Ishikawa (cell line): ENCODE data around the gene PTPN22.
A peak's percentile ranks its signal among the peaks of the same experiment; 100 is the strongest.

Experiments
- CEBPB ChIP-seq: IDR thresholded peaks from 2 replicates; pipeline ENCODE4 v1.6.1; 2012
- CREB1 ChIP-seq: IDR thresholded peaks from 2 replicates; pipeline ENCODE4 v1.6.1; 2012; ENCODE audit warnings: low read depth
- EGR1 ChIP-seq: IDR thresholded peaks from 2 replicates; pipeline ENCODE4 v1.6.1; 2012
- EP300 ChIP-seq: IDR thresholded peaks from 2 replicates; pipeline ENCODE4 v1.6.1; 2012; ENCODE audit warnings: borderline replicate concordance
- FOXM1 ChIP-seq: IDR thresholded peaks from 2 replicates; pipeline ENCODE4 v1.6.1; 2012; ENCODE audit warnings: low read depth, borderline replicate concordance
- NFIC ChIP-seq: IDR thresholded peaks from 2 replicates; pipeline ENCODE4 v1.6.1; 2012
- RAD21 ChIP-seq: IDR thresholded peaks from 2 replicates; pipeline ENCODE4 v1.6.1; 2012; ENCODE audit warnings: low read depth
- TAF1 ChIP-seq: IDR thresholded peaks from 2 replicates; pipeline ENCODE4 v1.6.1; 2012; ENCODE audit warnings: low read depth, mild to moderate bottlenecking
- TCF12 ChIP-seq: IDR thresholded peaks from 2 replicates; pipeline ENCODE4 v1.6.1; 2012; ENCODE audit warnings: low read depth
- TEAD4 ChIP-seq: IDR thresholded peaks from 2 replicates; pipeline ENCODE4 v1.6.1; 2012
- YY1 ChIP-seq: IDR thresholded peaks from 2 replicates; pipeline ENCODE4 v1.6.1; 2012; ENCODE audit warnings: low read depth
- ZBTB7A ChIP-seq: IDR thresholded peaks from 2 replicates; pipeline ENCODE4 v1.6.1; 2012; ENCODE audit warnings: low read depth
- TF ChIP-seq, protein P1 (sequence below): IDR thresholded peaks from 2 replicates; pipeline ENCODE4 v1.6.1; 2012; ENCODE audit warnings: low read depth, mild to moderate bottlenecking
- TF ChIP-seq, protein P2 (sequence below): IDR thresholded peaks from 2 replicates; pipeline ENCODE4 v1.6.1; 2012
- TF ChIP-seq, protein P3 (sequence below): IDR thresholded peaks from 2 replicates; pipeline ENCODE4 v1.6.1; 2012

The PTPN22 gene

DNA sequence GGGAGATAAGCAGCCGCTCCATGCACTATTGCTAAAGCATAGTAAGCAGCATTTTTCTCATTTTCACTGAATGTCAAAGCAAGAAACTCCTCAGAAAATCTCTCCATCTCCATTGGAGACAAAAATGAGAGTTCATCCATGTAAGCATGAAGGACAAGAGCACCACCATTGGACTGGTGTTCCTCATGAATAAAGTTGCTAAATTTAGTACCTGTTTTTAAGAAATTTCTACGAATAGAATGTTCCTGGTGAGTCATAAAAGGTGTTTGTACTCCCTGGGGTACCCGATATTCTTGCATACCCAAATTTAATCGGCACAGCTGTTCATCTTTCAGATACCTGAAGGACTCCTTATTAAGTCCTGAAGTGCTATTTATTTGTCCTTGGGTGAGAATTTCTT, 74.0 kb downstream of the PTPN22 start:
- TF ChIP-seq NFIC (no peak), EGR1 (no peak), TEAD4 (no peak), CEBPB (no peak)
- TF ChIP-seq, protein P1, sequence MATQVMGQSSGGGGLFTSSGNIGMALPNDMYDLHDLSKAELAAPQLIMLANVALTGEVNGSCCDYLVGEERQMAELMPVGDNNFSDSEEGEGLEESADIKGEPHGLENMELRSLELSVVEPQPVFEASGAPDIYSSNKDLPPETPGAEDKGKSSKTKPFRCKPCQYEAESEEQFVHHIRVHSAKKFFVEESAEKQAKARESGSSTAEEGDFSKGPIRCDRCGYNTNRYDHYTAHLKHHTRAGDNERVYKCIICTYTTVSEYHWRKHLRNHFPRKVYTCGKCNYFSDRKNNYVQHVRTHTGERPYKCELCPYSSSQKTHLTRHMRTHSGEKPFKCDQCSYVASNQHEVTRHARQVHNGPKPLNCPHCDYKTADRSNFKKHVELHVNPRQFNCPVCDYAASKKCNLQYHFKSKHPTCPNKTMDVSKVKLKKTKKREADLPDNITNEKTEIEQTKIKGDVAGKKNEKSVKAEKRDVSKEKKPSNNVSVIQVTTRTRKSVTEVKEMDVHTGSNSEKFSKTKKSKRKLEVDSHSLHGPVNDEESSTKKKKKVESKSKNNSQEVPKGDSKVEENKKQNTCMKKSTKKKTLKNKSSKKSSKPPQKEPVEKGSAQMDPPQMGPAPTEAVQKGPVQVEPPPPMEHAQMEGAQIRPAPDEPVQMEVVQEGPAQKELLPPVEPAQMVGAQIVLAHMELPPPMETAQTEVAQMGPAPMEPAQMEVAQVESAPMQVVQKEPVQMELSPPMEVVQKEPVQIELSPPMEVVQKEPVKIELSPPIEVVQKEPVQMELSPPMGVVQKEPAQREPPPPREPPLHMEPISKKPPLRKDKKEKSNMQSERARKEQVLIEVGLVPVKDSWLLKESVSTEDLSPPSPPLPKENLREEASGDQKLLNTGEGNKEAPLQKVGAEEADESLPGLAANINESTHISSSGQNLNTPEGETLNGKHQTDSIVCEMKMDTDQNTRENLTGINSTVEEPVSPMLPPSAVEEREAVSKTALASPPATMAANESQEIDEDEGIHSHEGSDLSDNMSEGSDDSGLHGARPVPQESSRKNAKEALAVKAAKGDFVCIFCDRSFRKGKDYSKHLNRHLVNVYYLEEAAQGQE: no peak

DNA sequence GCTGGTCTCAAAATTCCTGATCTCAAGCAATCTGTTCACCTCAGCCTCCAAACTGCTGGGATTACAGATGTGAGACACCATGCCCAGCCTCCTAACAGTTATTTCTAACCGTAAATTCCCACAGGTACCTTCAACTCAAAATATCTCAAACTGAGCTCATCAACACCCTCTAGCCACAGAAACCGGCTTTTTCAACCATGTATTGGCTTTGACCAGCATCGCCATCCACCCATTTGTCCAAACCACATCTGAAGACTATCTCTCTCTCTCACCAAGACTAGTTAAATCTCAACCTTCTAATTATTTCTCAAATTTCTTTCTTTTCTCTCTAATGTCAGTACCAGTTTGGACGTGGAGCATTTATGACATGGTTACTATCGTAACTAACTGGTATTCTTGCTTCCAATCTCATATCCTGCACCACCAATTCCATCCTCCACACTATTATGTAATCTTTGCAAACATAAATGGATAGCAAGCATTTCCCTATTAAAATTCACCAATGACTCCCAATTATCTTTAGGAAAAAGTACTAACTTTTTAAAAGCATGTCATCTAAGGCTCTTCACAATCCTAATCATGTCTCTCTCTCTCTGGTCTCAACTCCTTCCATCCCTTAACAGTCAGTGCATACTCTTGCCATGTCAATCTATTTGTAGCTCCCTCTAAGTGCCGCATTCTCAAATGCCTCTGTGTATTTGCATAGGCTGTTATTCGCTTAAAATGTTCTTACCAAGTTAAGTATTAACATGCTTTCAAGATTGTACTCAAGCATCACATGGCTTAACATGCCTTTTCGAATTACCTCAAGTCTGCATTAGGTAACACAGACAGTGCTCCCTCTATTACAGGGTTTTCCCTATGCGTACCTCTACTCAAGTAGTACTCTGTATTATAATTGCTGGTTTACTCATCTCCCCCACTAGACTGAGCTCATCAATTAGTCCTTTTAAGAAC, 77.4 kb downstream of the PTPN22 start:
- TF ChIP-seq, protein P2, sequence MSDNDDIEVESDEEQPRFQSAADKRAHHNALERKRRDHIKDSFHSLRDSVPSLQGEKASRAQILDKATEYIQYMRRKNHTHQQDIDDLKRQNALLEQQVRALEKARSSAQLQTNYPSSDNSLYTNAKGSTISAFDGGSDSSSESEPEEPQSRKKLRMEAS: no peak
- TF ChIP-seq FOXM1: no peak
- TF ChIP-seq CEBPB: no peak
- TF ChIP-seq RAD21: no peak
- TF ChIP-seq TEAD4: no peak
- TF ChIP-seq TCF12: no peak

DNA sequence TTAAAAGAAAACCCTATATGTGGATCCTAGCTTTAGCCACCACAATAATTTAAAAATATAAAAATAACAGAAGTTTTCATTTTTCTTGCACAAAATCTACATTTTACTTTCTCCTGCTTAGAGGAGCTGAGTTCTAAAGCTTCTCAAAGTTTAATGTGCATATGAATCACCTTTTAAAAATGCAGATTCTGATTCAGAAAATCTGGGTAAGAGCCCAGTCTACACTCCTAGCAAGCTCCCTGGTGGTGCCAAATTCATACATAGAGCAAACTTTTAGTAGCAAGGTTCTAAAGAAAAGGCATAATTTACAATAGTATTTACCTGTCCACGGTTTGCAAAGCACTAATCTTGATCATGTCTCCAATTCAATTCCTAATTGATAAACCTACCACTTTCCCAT, 78.5 kb downstream of the PTPN22 start:
- TF ChIP-seq EGR1 (no peak), YY1 (no peak), FOXM1 (no peak), EP300 (no peak), CREB1 (no peak), RAD21 (no peak)

DNA sequence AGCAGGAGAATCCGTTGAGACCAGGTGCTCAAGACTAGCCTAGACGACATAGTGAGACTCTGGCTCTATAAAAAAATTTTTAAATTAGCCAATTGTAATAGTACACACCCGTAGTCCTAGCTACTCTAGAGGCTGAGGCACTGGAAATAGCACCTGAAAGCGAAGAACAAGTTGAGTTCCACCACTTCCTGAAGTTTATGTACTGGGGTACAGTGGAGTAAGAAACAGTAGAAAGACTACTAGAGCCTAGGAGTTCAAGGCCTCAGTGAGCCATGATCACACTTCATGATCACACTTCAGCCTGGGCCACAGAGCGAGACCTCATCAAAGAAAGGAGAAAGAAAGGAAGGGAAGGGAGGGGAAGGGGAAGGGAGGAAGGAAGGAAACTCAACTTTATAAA, 79.0 kb downstream of the PTPN22 start:
- TF ChIP-seq TEAD4: no peak
- no peak for TF ChIP-seq TCF12
- no peak for TF ChIP-seq YY1
- no peak for TF ChIP-seq NFIC
- no peak for TF ChIP-seq EGR1
- TF ChIP-seq ZBTB7A: no peak
- TF ChIP-seq, protein P2: no peak
- TF ChIP-seq, protein P1: no peak
- TF ChIP-seq CREB1: no peak
- TF ChIP-seq TAF1: no peak
- TF ChIP-seq CEBPB: no peak
- TF ChIP-seq, protein P3, sequence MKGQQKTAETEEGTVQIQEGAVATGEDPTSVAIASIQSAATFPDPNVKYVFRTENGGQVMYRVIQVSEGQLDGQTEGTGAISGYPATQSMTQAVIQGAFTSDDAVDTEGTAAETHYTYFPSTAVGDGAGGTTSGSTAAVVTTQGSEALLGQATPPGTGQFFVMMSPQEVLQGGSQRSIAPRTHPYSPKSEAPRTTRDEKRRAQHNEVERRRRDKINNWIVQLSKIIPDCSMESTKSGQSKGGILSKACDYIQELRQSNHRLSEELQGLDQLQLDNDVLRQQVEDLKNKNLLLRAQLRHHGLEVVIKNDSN: no peak
- TF ChIP-seq FOXM1: no peak
- TF ChIP-seq RAD21: no peak
- no peak for TF ChIP-seq EP300

DNA sequence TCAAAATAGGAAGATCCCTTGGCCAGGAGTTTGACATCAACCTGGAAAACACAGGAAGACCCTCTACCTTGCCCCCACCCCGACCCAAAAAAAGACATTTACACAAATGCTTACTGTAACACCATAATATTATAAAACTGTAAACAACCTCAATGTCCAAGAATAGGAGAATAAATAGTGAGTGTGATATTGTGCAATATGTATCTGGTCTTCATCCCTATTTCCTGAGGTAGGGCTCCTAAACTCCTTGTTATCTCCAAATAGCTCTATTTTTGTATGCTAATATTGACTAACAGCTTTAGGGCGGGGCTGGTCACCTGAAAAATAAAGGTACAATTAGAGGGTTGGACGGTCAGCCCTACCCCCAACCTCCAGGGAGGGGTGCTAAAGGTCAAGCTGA, 82.7 kb downstream of the PTPN22 start:
- TF ChIP-seq ZBTB7A: no peak
- TF ChIP-seq TCF12: no peak
- no peak for TF ChIP-seq CREB1
- peak; percentile 51 for TF ChIP-seq CEBPB

DNA sequence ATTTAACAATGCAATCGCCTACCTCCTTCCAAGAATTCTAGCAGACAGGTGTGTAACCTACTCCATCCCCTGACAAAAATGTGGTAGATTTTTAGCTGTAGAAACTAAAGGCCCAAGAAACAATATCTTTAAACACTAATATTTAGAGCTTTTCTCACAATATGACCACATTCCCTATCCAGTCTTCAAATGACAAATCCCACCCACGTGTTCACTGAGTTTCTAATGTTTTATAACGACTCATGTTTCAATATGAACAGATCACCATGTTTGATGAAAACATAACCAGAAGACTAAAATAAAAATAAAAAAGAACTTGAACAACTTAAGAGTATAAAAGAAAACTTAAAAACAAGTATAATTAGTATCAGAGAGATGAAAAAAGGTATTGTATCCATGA, 83.8 kb downstream of the PTPN22 start:
- no peak for TF ChIP-seq NFIC
- no peak for TF ChIP-seq ZBTB7A
- no peak for TF ChIP-seq CREB1
- TF ChIP-seq CEBPB: no peak
- TF ChIP-seq YY1: no peak
- TF ChIP-seq EGR1: no peak
- no peak for TF ChIP-seq TEAD4
- no peak for TF ChIP-seq FOXM1
- TF ChIP-seq EP300: no peak
- TF ChIP-seq, protein P3: no peak
- TF ChIP-seq, protein P1: no peak
- TF ChIP-seq TAF1: no peak
- no peak for TF ChIP-seq TCF12
- no peak for TF ChIP-seq RAD21
- TF ChIP-seq, protein P2: no peak
